Neural cell (in vitro differentiated cells): ENCODE data around the gene MXI1.

ENCODE experiments used
- CTCF ChIP-seq: fragments of 450-650 bp; IDR thresholded peaks from 2 replicates; pipeline ENCODE4 v1.5.1; 2014; ENCODE audit warnings: antibody characterized with exemption, mild to moderate bottlenecking, moderate library complexity; ENCODE audit not compliant: poor library complexity, severe bottlenecking
- REST ChIP-seq: IDR thresholded peaks from 2 replicates; pipeline ENCODE4 v1.6.1; 2012; ENCODE audit warnings: borderline replicate concordance

- no peak for TF ChIP-seq CTCF
- TF ChIP-seq REST, result no peak
Observed at GRCh38 chr10:110307805-110308204, 100.4 kb downstream of the MXI1 start.
